ENCODE data around the gene TMBIM6.

Gene TMBIM6

DNA sequence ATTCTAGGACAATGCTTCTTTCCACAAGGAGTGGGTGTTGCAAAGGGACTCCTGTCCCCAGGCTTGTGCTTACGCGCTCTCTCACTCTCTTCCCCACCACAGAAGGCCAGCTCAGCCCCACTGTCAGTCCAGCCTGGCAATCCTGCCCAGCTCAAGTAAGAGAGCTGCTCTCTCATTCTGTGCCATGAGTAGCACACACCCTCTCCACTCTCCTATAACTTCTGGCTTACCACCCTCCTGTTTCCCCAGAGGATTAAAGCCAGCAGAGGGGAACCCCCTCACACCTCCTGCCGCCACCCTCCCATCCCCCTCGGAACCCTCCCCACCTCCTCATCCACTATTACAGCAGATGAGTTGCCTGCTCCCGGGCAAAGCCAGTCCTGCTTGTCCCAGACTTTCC lies 69.8 kb downstream of the TMBIM6 start:
- Histone ChIP-seq H3K4me1 (ENCODE audit: control insufficient read depth, insufficient read depth, low read length) (no peaks in the 10 kb centered on the region), H3K27ac (ENCODE audit: extremely low read depth, low read depth, low read length) (no peak overlapping the region), H3K9me3 (ENCODE audit: control insufficient read depth, insufficient read depth, low read depth, low read length) (no peaks in the 10 kb centered on the region), H3K4me3 (ENCODE audit: low read depth, low read length) (no peak overlapping the region), H3K36me3 (ENCODE audit: control insufficient read depth in 2 of 2, insufficient read depth in 1 of 2, low read length in 2 of 2) (peaks cover 3 to 22% of the 10 kb centered on the region in 2 experiments; a peak in 2 of 3 replicates)
- TF ChIP-seq ZNF660 (tag by site-specific recombination; IDR thresholded peaks at IDR 0.05) (no peak), KLF1 (tag by site-specific recombination; IDR thresholded peaks at IDR 0.05) (0 out of 2 replicates have a peak, but pooled peaks have one; percentile 8)
- TF ChIP-seq, protein P1, sequence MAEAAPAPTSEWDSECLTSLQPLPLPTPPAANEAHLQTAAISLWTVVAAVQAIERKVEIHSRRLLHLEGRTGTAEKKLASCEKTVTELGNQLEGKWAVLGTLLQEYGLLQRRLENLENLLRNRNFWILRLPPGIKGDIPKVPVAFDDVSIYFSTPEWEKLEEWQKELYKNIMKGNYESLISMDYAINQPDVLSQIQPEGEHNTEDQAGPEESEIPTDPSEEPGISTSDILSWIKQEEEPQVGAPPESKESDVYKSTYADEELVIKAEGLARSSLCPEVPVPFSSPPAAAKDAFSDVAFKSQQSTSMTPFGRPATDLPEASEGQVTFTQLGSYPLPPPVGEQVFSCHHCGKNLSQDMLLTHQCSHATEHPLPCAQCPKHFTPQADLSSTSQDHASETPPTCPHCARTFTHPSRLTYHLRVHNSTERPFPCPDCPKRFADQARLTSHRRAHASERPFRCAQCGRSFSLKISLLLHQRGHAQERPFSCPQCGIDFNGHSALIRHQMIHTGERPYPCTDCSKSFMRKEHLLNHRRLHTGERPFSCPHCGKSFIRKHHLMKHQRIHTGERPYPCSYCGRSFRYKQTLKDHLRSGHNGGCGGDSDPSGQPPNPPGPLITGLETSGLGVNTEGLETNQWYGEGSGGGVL (tag by site-specific recombination; IDR thresholded peaks at IDR 0.05), result peak; percentile 51
- POLR2A ChIA-PET, result no interaction called here
- CTCF ChIA-PET, result interaction anchor here (0.5 to 1.6 kb wide), 6 partner anchors 11 to 156 kb away, joined by 3 to 7 read pairs (median 4); partner anchors contain the start of gene TMBIM6

DNA sequence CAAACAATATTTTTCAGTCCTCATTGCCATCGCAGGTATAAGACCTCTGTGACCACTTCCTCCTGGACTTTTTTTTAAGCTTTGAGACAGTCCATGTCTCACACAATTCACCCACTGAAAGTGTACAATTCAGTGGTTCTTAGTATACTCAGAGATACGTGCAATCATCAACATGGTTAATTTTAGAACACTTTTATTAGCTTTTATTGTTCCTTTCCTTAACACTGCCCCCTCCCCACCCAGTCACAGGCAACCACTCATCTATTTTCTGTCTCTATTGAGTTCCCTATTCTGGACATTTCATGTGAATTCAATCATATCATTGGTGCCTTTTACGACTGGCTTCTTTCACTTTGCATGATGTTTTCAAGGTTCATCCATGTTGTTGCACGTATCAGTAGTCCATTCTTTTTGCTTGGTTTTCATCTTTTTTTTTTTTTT lies 70.6 kb downstream of the TMBIM6 start:
- Histone ChIP-seq H3K4me3 (ENCODE audit: low read depth, low read length) (no peak overlapping the region), H3K36me3 (ENCODE audit: control insufficient read depth in 2 of 2, insufficient read depth in 1 of 2, low read length in 2 of 2) (peaks cover 10 to 19% of the 10 kb centered on the region in 2 experiments; a peak in 2 of 3 replicates), H3K9me3 (ENCODE audit: control insufficient read depth, insufficient read depth, low read depth, low read length) (no peaks in the 10 kb centered on the region), H3K27ac (ENCODE audit: extremely low read depth, low read depth, low read length) (no peak overlapping the region), H3K4me1 (ENCODE audit: control insufficient read depth, insufficient read depth, low read length) (no peaks in the 10 kb centered on the region)
- TF ChIP-seq ZBTB17 (tag by site-specific recombination; IDR thresholded peaks at IDR 0.05), result peak; percentile 85
- TF ChIP-seq, protein P2, sequence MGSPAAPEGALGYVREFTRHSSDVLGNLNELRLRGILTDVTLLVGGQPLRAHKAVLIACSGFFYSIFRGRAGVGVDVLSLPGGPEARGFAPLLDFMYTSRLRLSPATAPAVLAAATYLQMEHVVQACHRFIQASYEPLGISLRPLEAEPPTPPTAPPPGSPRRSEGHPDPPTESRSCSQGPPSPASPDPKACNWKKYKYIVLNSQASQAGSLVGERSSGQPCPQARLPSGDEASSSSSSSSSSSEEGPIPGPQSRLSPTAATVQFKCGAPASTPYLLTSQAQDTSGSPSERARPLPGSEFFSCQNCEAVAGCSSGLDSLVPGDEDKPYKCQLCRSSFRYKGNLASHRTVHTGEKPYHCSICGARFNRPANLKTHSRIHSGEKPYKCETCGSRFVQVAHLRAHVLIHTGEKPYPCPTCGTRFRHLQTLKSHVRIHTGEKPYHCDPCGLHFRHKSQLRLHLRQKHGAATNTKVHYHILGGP (tag by site-specific recombination; IDR thresholded peaks at IDR 0.05), result no peak
- no peak for TF ChIP-seq ZNF423 (tag by site-specific recombination; IDR thresholded peaks at IDR 0.05)
- POLR2A ChIA-PET, result no interaction called here
- CTCF ChIA-PET, result interaction anchor here (0.6 to 0.9 kb wide), 3 partner anchors 9 to 263 kb away, joined by 3 read pairs; no protein-coding TSS in a partner anchor

DNA sequence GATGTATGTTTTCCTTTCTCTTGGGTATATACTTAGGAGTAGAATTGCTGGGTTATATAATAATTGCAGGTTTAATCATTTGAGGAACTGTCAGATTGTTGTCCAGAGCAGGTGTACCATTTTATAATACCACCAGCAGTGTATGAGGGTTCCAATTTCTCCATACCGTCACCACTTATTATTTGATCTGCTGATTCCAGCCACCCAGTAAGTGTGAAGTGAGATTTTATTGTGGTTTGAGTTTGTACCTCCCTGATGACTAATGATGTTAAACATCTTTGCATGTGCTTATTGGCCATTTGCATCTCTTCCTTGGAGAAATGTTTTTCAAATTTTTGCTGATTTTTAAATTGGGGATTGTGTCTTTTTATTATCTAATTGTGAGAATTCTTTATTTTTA lies 71.8 kb downstream of the TMBIM6 start:
- Histone ChIP-seq H3K27ac (ENCODE audit: extremely low read depth, low read depth, low read length) (no peak overlapping the region), H3K9me3 (ENCODE audit: control insufficient read depth, insufficient read depth, low read depth, low read length) (no peaks in the 10 kb centered on the region), H3K4me1 (ENCODE audit: control insufficient read depth, insufficient read depth, low read length) (no peaks in the 10 kb centered on the region), H3K4me3 (ENCODE audit: low read depth, low read length) (no peak overlapping the region), H3K36me3 (ENCODE audit: control insufficient read depth in 2 of 2, insufficient read depth in 1 of 2, low read length in 2 of 2) (peaks cover 10 to 13% of the 10 kb centered on the region in 2 experiments; a peak in 2 of 3 replicates)
- ChIA-PET POLR2A (no interaction called here), CTCF (no interaction called here)
- TF ChIP-seq, protein P3, sequence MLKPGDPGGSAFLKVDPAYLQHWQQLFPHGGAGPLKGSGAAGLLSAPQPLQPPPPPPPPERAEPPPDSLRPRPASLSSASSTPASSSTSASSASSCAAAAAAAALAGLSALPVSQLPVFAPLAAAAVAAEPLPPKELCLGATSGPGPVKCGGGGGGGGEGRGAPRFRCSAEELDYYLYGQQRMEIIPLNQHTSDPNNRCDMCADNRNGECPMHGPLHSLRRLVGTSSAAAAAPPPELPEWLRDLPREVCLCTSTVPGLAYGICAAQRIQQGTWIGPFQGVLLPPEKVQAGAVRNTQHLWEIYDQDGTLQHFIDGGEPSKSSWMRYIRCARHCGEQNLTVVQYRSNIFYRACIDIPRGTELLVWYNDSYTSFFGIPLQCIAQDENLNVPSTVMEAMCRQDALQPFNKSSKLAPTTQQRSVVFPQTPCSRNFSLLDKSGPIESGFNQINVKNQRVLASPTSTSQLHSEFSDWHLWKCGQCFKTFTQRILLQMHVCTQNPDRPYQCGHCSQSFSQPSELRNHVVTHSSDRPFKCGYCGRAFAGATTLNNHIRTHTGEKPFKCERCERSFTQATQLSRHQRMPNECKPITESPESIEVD (tag by site-specific recombination; IDR thresholded peaks at IDR 0.05), result no peak
- TF ChIP-seq ZNF549 (tag by site-specific recombination; IDR thresholded peaks at IDR 0.05), result no peak
- TF ChIP-seq, protein P4, sequence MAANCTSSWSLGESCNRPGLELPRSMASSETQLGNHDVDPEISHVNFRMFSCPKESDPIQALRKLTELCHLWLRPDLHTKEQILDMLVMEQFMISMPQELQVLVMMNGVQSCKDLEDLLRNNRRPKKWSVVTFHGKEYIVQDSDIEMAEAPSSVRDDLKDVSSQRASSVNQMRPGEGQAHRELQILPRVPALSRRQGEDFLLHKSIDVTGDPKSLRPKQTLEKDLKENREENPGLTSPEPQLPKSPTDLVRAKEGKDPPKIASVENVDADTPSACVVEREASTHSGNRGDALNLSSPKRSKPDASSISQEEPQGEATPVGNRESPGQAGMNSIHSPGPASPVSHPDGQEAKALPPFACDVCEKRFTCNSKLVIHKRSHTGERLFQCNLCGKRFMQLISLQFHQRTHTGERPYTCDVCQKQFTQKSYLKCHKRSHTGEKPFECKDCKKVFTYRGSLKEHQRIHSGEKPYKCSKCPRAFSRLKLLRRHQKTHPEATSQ (tag by site-specific recombination; IDR thresholded peaks at IDR 0.05), result no peak
- TF ChIP-seq ZNF426 (tag by site-specific recombination; IDR thresholded peaks at IDR 0.05), result no peak
- TF ChIP-seq ZNF558 (tag by site-specific recombination; IDR thresholded peaks at IDR 0.05), result no peak
- TF ChIP-seq ZNF324 (tag by site-specific recombination; IDR thresholded peaks at IDR 0.05), result no peak
- TF ChIP-seq ZNF664 (tag by site-specific recombination; IDR thresholded peaks at IDR 0.05), result no peak
